ENCODE measurements around the gene ZXDC.
A peak's percentile ranks its signal among the peaks of the same experiment; 100 is the strongest.

Gene ZXDC

GRCh38 chr3:126413693-126414080, 62.0 kb downstream of the ZXDC start:
- no peak for DNase-seq

- no peak for DNase-seq
Observed at GRCh38 chr3:126412841-126413692, 62.6 kb downstream of the ZXDC start.

GRCh38 chr3:126408099-126408498, 67.6 kb downstream of the ZXDC start:
- no peak for DNase-seq

- no peak for DNase-seq
Observed at GRCh38 chr3:126407412-126408044, 68.2 kb downstream of the ZXDC start.

- no peak for DNase-seq
Observed at GRCh38 chr3:126406389-126407296, 69.0 kb downstream of the ZXDC start.

GRCh38 chr3:126402666-126403302, 72.9 kb downstream of the ZXDC start:
- no peak for DNase-seq

- no peak for DNase-seq
Observed at GRCh38 chr3:126402178-126402577, 73.5 kb downstream of the ZXDC start.

- no peak for DNase-seq
Observed at GRCh38 chr3:126401611-126402160, 74.0 kb downstream of the ZXDC start.

GRCh38 chr3:126399756-126400155, 75.9 kb downstream of the ZXDC start:
- no peak for DNase-seq

GRCh38 chr3:126399351-126399735, 76.3 kb downstream of the ZXDC start:
- DNase-seq, result no peak

- DNase-seq, result no peak
Observed at GRCh38 chr3:126398423-126399350, 77.0 kb downstream of the ZXDC start.

GRCh38 chr3:126397610-126398422, 77.9 kb downstream of the ZXDC start:
- DNase-seq, result no peak

GRCh38 chr3:126396536-126396935, 79.2 kb downstream of the ZXDC start:
- DNase-seq, result no peak

GRCh38 chr3:126395846-126396513, 79.7 kb downstream of the ZXDC start:
- no peak for DNase-seq

- DNase-seq, result no peak
Observed at GRCh38 chr3:126394977-126395321, 80.7 kb downstream of the ZXDC start.

GRCh38 chr3:126394179-126394976, 81.3 kb downstream of the ZXDC start, which contains the start of gene CFAP100:
Gene CFAP100, plus strand, starts transcription at chr3:126394909. Its CDS starts 1,092 bp downstream, at chr3:126396001.
- peak; percentile 66 for DNase-seq

GRCh38 chr3:126393563-126393962, 82.1 kb downstream of the ZXDC start:
- DNase-seq, result no peak

- DNase-seq, result no peak
Observed at GRCh38 chr3:126392246-126392645, 83.4 kb downstream of the ZXDC start.

GRCh38 chr3:126391631-126392030, 84.1 kb downstream of the ZXDC start:
- DNase-seq, result no peak
